Activated CD8-positive, alpha-beta memory T cell treated with anti-CD3 and anti-CD28 coated beads for 1 hour (primary cell): ENCODE measurements around the gene COMT.
"Not testable (repeated sequence)": the region's sequence is repeated elsewhere in the genome, so short reads cannot be mapped to it uniquely, and the experiment has no call there.

ENCODE experiments used
- DNase-seq, 2 donors: peaks; one replicate each; pipeline ENCODE4 v3.0.0-alpha.2; 2020; ENCODE audit warnings: low read depth in 1 of 2; ENCODE audit errors: extremely low read depth in 1 of 2

Gene COMT

GRCh38 chr22:19928207-19928606, 13.4 kb upstream of the COMT start:
- no peak for DNase-seq

GRCh38 chr22:19929586-19930550, 11.7 kb upstream of the COMT start:
- no peak for DNase-seq

DNA sequence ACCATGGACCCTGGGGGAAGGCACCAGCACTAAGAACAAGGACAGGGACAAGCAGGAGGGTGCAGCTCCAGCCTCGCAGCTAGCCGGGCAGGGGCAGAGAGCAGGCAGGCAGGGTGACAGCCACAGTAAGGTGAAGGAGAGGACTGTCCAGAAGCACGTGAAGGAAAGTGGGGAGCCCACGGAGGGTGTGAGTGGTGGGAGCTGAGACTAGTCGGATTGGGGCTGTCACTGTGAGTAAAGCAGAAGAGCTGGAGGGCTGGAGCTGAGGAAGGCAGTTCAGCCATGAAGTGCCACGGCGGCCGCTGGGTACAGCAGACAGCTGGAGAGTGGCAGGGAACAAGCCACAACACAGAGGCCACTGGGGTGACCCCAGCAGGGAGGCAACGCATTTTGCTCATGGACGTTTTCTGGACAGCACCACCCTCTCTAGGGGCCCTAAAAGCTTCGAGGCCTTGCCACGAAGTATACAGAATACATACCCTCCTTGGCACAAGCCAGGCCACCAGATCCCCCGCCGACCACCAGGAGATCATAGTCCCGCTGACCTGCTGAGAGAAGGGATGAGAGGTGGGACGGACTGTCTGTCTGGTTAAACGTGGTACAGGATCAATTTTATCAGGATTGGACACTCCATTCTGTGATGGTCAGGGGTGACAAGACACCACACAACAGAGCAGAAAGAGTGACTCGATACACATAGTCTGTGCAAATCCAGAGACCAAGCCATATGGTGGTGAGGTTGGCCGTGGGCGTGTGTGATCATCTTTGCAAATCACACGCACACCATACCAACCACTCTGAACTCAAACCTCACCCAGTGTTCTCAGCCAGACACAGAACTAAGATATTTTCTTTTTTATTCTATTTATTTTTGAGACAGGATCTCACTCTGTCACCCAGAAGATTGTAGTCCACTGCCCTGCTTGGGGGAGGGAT, 10.8 kb upstream of the COMT start:
- no peak for DNase-seq

GRCh38 chr22:19931514-19931913, 10.1 kb upstream of the COMT start:
- no peak for DNase-seq

GRCh38 chr22:19932367-19933206, 9.0 kb upstream of the COMT start:
- DNase-seq = no peak

DNA sequence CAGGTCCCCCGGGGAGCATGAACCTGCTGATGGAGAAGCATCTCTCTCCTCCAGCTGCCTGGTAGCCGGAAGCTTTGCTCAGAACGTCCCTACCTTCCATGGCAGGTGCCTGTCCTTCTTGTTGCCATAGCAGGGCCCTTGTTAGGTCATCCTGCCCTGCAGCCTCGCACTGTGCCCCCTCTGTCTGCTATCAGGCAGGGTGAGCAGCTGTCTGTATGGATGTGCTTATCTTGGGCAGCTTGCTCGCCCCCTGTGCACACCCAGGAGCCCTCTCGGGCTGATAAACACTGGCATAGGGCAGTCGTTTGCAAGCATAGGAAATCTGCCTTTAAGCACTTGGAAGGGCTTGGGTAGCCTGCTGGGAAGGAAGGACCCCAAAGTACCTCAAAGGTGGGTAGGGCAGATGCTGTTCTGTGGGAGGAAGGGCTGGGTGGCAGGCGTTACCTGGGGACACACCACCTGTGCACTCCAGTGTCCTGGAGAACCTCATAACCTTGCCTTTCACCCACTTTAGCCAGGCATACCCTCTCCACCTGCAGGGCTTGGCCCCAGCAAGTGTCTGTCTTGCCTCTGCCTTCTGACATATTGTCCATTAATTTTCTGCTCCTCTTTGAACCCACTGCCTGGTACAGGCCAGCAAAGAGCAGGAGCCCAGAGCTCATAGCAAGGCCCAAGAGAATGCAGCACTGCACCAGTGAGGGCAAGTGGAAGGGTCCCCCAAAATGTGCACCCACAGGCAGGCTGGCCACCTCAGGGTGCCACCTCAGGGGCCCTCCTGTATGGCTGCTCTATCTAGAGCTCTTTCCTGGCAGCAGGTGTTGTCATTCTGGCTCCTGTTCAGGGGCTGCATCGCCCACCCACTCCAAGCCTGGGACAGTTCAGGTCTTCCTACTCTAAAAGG, 8.0 kb upstream of the COMT start:
- DNase-seq = no peak

DNA sequence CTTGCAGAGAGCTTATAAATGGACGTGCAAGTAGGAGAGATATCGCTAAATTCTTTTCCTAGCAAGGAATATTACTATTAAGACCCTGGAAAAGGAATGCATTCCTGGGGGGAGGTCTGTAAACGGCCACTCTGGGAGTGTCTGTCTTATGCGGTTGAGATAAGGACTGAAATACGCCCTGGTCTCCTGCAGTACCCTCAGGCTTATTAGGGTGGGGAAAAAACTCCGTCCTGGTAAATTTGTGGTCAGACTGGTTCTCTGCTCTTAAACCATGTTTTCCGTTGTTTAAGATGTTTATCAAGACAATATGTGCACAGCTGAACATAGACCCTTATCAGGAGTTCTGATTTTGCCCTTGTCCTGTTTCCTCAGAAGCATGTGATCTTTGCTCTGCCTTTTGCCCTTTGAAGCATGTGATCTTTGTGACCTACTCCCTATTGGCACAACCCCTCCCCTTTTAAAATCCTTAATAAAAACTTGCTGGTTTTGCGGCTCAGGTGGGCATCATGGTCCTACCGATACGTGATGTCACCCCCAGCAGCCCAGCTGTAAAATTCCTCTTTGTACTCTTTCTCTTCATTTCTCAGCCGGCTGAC, 6.4 kb upstream of the COMT start:
- DNase-seq = not testable (repeated sequence)

DNA sequence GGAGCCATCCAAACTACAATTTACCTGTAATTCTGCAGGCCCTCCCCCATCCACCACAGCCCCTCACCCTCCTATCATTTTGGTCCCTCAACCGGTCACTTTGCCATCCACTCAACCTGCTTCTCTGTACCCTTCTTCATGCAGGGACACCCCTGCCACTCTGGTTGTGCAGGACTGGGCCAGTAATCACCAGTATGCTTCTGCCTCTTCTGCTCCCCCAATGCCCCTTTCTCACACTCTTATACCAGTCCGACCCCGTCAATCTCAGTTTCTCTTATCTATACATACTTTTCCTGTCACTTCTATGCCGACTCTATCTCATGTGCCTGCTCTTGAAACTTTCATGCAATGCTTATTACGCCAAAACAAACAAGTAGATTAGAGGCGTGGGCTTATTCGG, 5.1 kb upstream of the COMT start:
- DNase-seq = no peak

- no peak for DNase-seq
Measured at GRCh38 chr22:19937616-19938473, 3.7 kb upstream of the COMT start.

DNA sequence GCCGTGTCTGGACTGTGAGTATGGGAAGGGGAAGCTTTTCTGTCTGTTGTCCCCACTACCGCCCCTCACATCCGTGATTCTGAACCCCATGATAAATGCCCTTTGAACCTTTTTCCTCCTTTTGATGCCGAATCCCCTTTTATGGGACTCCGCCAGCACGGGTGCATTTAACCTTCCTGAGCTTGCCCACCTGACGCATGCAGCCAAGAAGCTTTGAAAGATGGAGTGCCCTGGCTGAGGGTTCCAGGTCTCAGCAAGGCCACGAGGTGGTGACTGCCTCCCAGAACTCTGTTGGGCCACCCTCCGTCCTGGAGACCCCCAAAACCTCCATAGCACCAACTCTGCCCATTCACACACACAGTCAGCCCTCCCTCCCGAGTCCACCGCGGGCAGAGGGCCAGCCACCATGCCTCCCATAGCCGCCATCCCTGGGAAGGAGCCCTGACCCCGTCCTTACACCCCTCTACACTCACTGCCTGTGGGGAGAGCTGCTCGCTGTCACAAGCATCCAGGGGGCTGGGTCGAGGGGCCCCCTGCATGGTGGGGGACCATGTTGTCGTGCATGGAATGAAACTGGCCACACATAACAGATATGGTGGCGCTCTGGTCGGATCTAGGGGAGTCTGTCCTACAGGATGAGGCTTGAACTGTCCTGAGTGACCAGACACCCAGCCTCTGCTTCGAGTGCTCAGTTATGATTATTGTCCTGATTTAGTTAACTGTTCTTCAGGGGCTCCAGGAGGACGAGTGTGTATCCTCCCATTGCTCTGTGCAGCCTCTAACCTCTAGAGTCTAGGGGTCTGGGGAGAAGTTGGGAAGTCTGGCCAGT, 822 bp upstream of the COMT start:
- DNase-seq = no peak

DNA sequence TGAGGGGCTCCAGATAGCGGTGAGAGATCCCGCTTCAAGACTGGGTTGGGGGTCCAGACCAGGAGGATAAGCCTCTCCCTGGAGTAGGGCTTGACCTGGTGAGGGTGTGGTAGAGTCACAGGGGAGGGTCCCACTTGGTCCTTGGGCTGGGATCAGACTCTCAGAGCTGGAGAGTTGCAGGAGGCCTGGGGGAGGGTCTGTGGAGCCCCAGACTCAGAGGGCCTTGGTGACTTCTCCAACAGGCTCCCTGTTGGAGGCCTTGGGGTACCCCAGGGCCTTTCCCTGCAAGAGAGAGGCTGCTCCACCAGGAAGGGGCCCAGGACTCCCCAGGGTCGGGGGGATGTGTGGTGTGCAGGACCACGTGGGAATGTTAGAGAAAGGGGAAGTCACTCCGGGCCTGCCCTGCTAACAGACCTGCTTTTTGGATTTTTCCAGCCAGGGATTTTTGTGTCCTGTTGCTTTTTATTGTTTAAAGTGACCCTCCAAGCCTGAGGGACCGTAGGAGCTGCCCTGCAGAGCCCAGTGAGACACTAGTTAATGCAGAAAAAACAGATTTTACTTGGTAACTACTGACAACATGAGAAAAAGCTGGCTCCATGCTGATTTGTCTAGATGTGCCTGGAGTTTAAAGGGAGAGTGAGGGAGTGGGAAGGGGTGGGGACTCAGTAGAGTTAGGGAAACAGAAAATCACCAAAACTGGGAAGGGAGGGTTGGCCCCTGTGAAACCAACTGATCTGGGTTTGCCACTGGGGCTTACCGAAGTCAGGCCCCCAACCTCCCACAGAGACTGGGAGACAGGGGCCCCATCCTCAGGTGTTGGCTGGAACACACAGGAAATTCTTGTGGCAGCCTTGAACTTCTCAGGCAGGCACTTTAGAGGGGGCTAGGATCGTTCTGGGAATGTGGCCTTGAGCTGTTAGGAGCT, 847 bp downstream of the COMT start:
- DNase-seq = no peak

DNA sequence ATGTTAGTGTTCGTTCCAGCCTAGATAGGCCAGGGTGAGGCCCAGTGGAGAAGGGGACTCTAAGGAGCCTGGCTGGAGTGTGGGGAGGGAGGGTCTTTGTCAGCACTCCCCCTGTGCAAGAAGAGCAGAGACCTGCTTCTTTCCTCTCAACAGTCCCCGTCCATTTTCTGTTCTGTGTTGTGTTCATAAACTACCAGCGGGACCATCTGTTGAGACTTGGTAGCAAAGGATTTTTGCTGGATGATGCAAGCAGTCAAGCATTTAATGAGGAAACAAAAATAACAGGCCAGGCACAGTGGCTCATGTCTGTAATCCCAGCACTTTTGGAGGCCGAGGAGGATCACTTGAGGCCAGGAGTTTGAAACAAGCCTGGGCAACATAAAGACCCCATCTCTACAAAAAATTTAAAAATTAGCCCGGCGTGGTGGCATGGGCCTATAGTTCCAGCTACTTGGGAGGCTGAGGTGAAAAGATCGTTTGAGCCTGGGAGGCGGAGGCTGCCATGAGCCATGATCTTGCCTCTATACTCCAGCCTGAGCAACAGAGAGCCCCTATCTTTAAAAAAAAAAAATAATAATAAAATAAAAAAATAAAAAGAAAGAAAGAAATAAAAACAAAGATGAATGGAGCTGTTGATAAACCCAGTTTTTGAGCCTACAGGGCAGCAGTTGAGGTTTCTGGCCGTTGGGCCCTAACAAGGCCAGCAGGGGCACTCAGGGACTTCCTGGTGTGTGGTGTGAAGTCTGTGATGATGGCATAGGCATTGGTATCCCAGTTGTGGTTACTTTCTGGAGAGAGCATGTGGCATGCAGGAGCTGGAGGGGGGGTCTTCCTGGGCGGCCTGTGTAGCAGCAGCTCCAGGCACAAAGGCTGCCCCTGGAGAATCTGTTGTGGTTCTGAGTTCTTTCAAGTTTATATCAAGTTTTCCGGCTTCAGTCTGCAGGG, 1.8 kb downstream of the COMT start:
- DNase-seq = no peak

- no peak for DNase-seq
Measured at GRCh38 chr22:19948057-19948760, 6.6 kb downstream of the COMT start.

DNA sequence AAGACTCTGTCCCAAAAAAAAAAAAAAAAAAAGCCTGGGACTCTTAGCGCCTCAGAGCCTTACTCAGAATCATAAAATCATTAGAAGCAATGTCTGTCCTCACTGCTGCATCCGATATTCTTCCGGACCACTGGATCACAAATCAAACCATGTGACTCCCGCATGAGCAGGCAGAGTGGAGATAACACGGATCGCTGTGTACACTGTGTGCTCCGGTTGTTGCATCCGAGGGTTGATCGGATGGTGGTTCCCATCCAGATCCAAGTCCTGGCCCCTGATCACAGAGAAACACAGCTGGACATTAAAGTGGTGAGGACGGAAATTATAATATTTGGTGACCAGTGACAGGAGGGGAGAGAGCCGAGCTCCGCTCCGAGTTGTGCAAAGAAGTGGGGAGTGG, 9.8 kb downstream of the COMT start:
- no peak for DNase-seq
